Ovary (tissue), 9 donors: ENCODE results near the gene PRICKLE1. TPM values are rescaled to one million over a fixed set of nuclear protein-coding genes. Genes with fewer than 3 reads are reported as not detected.

Experiments used
- DNase-seq, 5 donors: peaks; one replicate each; pipeline ENCODE4 v3.0.0-alpha.2; 2019 to 2020
- H3K27ac ChIP-seq, 2 donors: fragments of 200-600 bp; one replicate each; pipeline versions ENCODE4 v1.5.1 to v1.8.0; 2019 to 2022
- H3K27me3 ChIP-seq: fragments of 200-600 bp; one replicate; pipeline ENCODE4 v1.8.0; 2022
- H3K36me3 ChIP-seq: fragments of 200-600 bp; sonication (generic); one replicate; pipeline ENCODE4 v1.5.1; 2019
- H3K4me1 ChIP-seq: one replicate; pipeline ENCODE4 v1.8.1; 2013; ENCODE audit warnings: mild to moderate bottlenecking, moderate library complexity; ENCODE audit not compliant: insufficient read depth
- H3K4me3 ChIP-seq: fragments of 200-600 bp; sonication (generic); one replicate; pipeline ENCODE4 v1.5.1; 2017
- H3K9me3 ChIP-seq, 2 donors: fragments of 200-600 bp in 1 of 2; sonication (generic) in 1 of 2; one replicate each; pipeline versions ENCODE4 v1.5.1 to v1.8.1; 2013 to 2019; ENCODE audit warnings: mild to moderate bottlenecking in 1 of 2, moderate library complexity in 1 of 2
- EP300 ChIP-seq: sonication (generic); formaldehyde crosslinking; IDR thresholded peaks from one replicate; pipeline ENCODE4 v1.6.1; 2017; ENCODE audit warnings: antibody characterized with exemption
- POLR2A ChIP-seq: fragments of 450-650 bp; IDR thresholded peaks from one replicate; pipeline ENCODE4 v1.6.1; 2017; ENCODE audit warnings: antibody characterized with exemption, mild to moderate bottlenecking, moderate library complexity
- WGBS, 3 donors: extraction: QIAGEN DNeasy Blood & Tissue Kit in 1 of 3; methylation state at CpG; one replicate each; pipeline versions ENCODE4 v1.1.5 to v1.1.7; 2013 to 2017; 5-methylcytosine and 5-hydroxymethylcytosine counted together
- intact Hi-C, 4 donors: fragments of 100-400 bp; cut with DNase I; formaldehyde crosslinking; loops; one replicate each; pipeline versions ENCODE4 v1.11.0 to v1.15.1; 2022 to 2023
- polyA plus RNA-seq, 2 donors: library from polyadenylated mRNA; stranded (reverse); fragments of 200-250 nt in 1 of 2; fragments of 350-450 nt in 1 of 2; fragmentation: Illumina TruSeq in 1 of 2; extraction: RNeasy Lipid Tissue Mini Kit (QIAGEN cat#74804) in 1 of 2; gene quantifications; one replicate each; pipeline ENCODE4 v1.2.3, GENCODE V29; 2013 to 2014
- total RNA-seq, 7 donors: library from RNA; depleted of rRNA in 2 of 7; stranded (reverse); fragments of >200 nt in 2 of 7; fragmentation: NEBNext Ultra II Directional in 3 of 7; extraction: Animal tissue kit (Norgen Biotek cat#: 25700) in 3 of 7; gene quantifications; one replicate each; pipeline versions ENCODE4 v1.1.0 to v1.2.4, GENCODE V29; 2016 to 2023
- TF ChIP-seq, protein P1 (sequence below), 3 donors: fragments of 450-650 bp in 2 of 3; fragments of 200-600 bp in 1 of 3; IDR thresholded peaks; one replicate each; pipeline versions ENCODE4 v1.5.1 to v1.8.0; 2016 to 2022; ENCODE audit warnings: antibody characterized with exemption in 3 of 3, mild to moderate bottlenecking in 1 of 3
- donor health status: DM: no; HTN: no; CAD: no; lungs with moderate emphysema.
- donor health status: DM: no; HTN: no; CAD: no.
- donor health status: Bipolar disorder and iron deficiency.
- donor health status: DM: yes; HTN: yes; CAD: no.
- donor health status: DM: no; HTN: no; CAD: no.
- donor health status: DM: yes; HTN: yes; CAD: no.

PRICKLE1 gene
- total and polyA plus RNA-seq, 9 donors = 12.5 to 35.2 (median 22.5) TPM

DNA sequence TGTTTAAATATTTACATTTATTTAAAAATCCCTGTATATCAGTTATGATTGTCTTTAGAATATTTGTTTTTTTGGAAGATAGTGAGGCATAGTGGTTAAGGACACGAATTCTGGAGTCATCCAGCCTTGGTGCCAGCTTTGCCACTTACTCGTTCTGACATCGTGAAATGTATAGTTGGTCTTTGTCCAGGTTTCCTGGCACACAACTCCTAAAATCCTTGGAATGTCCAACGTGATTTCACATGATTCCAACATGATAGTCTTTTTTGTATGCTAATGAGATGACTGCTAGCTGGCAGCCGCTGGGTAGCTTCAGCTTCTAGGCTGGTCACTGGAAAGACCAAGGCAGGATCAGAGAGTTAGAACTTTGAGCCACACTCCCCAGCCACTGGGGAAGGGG, 64.8 kb downstream of the PRICKLE1 start:
- no peak overlapping the region for H3K4me3 ChIP-seq
- no peak for TF ChIP-seq EP300
- TF ChIP-seq, protein P1, sequence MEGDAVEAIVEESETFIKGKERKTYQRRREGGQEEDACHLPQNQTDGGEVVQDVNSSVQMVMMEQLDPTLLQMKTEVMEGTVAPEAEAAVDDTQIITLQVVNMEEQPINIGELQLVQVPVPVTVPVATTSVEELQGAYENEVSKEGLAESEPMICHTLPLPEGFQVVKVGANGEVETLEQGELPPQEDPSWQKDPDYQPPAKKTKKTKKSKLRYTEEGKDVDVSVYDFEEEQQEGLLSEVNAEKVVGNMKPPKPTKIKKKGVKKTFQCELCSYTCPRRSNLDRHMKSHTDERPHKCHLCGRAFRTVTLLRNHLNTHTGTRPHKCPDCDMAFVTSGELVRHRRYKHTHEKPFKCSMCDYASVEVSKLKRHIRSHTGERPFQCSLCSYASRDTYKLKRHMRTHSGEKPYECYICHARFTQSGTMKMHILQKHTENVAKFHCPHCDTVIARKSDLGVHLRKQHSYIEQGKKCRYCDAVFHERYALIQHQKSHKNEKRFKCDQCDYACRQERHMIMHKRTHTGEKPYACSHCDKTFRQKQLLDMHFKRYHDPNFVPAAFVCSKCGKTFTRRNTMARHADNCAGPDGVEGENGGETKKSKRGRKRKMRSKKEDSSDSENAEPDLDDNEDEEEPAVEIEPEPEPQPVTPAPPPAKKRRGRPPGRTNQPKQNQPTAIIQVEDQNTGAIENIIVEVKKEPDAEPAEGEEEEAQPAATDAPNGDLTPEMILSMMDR (IDR thresholded peaks at IDR 0.05) = no peak
- TF ChIP-seq POLR2A = no peak
- H3K9me3 ChIP-seq = no peaks in the 10 kb centered on the region
- no peaks in the 10 kb centered on the region for H3K36me3 ChIP-seq
- H3K4me1 ChIP-seq = no peaks in the 10 kb centered on the region
- intact Hi-C loops = no loop called here
- H3K27me3 ChIP-seq = no peaks in the 10 kb centered on the region
- WGBS, 3 donors = 90 to 93% (median 91%) methylated on average over 5 of the region's 5 CpGs
- H3K27ac ChIP-seq = no peak overlapping the region
- DNase-seq = no peak

DNA sequence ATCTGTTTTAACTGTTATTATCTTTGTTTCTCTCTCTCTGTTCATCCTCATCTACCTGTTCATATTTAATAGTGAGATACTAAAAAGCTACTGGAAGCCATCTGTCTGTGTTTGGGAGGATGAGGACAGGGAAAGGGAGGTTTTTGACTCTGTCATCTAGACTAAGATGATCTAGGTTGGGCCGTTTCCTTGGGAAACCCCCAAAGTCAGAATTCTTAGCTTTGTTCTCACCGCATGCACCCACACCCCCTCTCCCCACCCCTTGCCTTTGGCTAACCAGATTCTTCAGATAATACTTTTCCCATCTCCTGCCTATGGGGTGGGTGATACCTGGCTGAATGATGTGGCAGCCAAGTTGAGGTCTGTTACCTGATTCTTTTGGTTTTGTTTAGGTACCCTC, 73.0 kb downstream of the PRICKLE1 start:
- WGBS, 3 donors = 44 to 68% (median 62%) methylated on average over 2 of the region's 2 CpGs

DNA sequence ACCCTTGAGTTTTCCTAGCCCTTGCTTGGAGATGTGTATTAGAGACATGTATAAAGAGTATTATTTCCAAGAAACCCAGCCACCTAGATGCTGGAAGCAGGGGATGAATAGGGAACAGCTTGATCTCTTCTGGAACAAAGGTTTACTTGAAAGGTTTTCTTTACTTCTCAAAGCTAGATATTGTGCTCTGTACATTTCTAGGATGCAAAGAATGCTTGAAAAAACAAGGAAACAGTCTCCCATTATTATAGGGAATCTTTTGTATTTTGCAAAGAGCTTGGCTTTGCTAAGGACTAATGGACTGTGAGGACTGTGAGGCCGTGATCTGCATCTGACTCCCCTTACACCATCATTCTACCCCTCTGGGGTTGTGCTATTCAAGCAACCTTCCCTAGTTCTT, 77.9 kb downstream of the PRICKLE1 start:
- no peak overlapping the region for H3K4me3 ChIP-seq
- no peaks in the 10 kb centered on the region for H3K27me3 ChIP-seq
- no peaks in the 10 kb centered on the region for H3K4me1 ChIP-seq
- H3K36me3 ChIP-seq = no peaks in the 10 kb centered on the region
- TF ChIP-seq EP300 (no peak), POLR2A (no peak)
- TF ChIP-seq, protein P1 (IDR thresholded peaks at IDR 0.05) = no peak
- 80 to 98% (median 97%) methylated on average over 1 of the region's 1 CpG for WGBS, 3 donors
- no peak overlapping the region for H3K27ac ChIP-seq
- no peaks in the 10 kb centered on the region for H3K9me3 ChIP-seq
- intact Hi-C loops = no loop called here
- DNase-seq = no peak

More for the DNA sequence above, 73.0 kb downstream of the PRICKLE1 start:
- no peak overlapping the region for H3K27ac ChIP-seq
- TF ChIP-seq, protein P1 (IDR thresholded peaks at IDR 0.05) = no peak
- no peak for TF ChIP-seq POLR2A
- H3K9me3 ChIP-seq = no peaks in the 10 kb centered on the region
- H3K27me3 ChIP-seq = no peaks in the 10 kb centered on the region
- intact Hi-C loops = no loop called here
- DNase-seq = no peak
- H3K36me3 ChIP-seq = no peaks in the 10 kb centered on the region
- no peak overlapping the region for H3K4me3 ChIP-seq
- no peaks in the 10 kb centered on the region for H3K4me1 ChIP-seq

DNA sequence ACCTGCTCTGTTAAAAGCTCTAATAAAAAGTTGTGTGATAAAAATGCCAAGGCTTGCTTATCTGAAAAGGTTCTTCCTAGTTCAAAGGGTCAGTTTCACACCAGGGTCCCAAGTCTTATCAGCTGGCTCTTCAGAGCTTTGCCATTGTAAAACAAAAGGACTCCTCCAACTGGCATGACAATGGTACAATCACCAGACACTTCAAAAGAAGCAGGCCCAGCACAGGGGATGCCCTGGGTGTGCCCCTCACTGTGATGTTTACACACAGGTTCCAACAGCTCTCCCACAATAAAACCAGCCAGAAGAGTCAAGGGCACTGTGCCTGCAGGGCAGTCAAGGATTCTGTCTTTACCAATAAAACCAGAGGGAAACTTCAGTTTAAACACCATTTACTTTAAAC, 78.7 kb downstream of the PRICKLE1 start:
- DNase-seq = no peak
- Histone ChIP-seq H3K4me1 (no peaks in the 10 kb centered on the region), H3K27ac (no peak overlapping the region), H3K9me3 (no peaks in the 10 kb centered on the region), H3K27me3 (no peaks in the 10 kb centered on the region), H3K4me3 (no peak overlapping the region), H3K36me3 (no peaks in the 10 kb centered on the region)
- TF ChIP-seq POLR2A (no peak), EP300 (no peak)
- TF ChIP-seq, protein P1 (IDR thresholded peaks at IDR 0.05) = no peak
- intact Hi-C loops = no loop called here
